Measurements from ENCODE around the gene CDK7.

- TF ChIP-seq, protein P1, sequence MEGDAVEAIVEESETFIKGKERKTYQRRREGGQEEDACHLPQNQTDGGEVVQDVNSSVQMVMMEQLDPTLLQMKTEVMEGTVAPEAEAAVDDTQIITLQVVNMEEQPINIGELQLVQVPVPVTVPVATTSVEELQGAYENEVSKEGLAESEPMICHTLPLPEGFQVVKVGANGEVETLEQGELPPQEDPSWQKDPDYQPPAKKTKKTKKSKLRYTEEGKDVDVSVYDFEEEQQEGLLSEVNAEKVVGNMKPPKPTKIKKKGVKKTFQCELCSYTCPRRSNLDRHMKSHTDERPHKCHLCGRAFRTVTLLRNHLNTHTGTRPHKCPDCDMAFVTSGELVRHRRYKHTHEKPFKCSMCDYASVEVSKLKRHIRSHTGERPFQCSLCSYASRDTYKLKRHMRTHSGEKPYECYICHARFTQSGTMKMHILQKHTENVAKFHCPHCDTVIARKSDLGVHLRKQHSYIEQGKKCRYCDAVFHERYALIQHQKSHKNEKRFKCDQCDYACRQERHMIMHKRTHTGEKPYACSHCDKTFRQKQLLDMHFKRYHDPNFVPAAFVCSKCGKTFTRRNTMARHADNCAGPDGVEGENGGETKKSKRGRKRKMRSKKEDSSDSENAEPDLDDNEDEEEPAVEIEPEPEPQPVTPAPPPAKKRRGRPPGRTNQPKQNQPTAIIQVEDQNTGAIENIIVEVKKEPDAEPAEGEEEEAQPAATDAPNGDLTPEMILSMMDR (IDR thresholded peaks at IDR 0.05) = no peak
- TF ChIP-seq ZFX (IDR thresholded peaks at IDR 0.05; ENCODE audit: borderline replicate concordance) = no peak
Measured at GRCh38 chr5:69326365-69326764, 91.7 kb downstream of the CDK7 start.
